ENCODE measurements around the gene FRG1.
"Not testable (repeated sequence)": the region's sequence is repeated elsewhere in the genome, so short reads cannot be mapped to it uniquely, and the experiment has no call there.

FRG1 gene

GRCh38 chr4:189988877-189989431 is 48.3 kb downstream of the FRG1 start:
- DNase-seq = no peak

GRCh38 chr4:189989941-189990340 is 49.3 kb downstream of the FRG1 start:
- DNase-seq = not testable (repeated sequence)

All from eye (tissue), 1 donor.